ENCODE measurements around the gene DUSP6.

DNA sequence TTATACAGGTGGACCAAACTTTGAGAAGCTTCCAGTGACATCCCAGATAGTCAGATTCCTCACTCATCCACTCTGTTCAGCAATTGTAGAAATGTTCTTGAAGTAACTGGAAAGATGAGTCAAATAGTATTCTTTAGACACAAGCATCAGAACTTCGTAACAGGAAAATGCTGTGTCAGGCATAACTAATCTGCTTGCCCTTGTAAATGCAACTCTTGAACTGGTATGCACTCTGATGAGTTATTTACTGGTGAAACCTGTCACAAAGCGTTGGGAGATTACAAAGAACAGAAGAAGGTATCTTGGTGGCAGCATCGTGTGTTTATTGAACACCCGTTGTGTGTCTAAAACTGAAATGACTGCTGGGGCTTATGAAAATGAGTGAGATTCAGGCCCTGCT, 10.8 kb upstream of the DUSP6 start:
- TF ChIP-seq JUNB (IDR thresholded peaks at IDR 0.05) (no peak), KDM5A (IDR thresholded peaks at IDR 0.05) (no peak), EHF (CRISPR knock-in tag; IDR thresholded peaks at IDR 0.05) (no peak), KDM1A (IDR thresholded peaks at IDR 0.05; ENCODE audit: low read depth) (no peak), HOXA7 (CRISPR knock-in tag; IDR thresholded peaks at IDR 0.05) (no peak)
- TF ChIP-seq, protein P1, sequence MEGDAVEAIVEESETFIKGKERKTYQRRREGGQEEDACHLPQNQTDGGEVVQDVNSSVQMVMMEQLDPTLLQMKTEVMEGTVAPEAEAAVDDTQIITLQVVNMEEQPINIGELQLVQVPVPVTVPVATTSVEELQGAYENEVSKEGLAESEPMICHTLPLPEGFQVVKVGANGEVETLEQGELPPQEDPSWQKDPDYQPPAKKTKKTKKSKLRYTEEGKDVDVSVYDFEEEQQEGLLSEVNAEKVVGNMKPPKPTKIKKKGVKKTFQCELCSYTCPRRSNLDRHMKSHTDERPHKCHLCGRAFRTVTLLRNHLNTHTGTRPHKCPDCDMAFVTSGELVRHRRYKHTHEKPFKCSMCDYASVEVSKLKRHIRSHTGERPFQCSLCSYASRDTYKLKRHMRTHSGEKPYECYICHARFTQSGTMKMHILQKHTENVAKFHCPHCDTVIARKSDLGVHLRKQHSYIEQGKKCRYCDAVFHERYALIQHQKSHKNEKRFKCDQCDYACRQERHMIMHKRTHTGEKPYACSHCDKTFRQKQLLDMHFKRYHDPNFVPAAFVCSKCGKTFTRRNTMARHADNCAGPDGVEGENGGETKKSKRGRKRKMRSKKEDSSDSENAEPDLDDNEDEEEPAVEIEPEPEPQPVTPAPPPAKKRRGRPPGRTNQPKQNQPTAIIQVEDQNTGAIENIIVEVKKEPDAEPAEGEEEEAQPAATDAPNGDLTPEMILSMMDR (IDR thresholded peaks at IDR 0.05), result no peak
- TF ChIP-seq, protein P2, sequence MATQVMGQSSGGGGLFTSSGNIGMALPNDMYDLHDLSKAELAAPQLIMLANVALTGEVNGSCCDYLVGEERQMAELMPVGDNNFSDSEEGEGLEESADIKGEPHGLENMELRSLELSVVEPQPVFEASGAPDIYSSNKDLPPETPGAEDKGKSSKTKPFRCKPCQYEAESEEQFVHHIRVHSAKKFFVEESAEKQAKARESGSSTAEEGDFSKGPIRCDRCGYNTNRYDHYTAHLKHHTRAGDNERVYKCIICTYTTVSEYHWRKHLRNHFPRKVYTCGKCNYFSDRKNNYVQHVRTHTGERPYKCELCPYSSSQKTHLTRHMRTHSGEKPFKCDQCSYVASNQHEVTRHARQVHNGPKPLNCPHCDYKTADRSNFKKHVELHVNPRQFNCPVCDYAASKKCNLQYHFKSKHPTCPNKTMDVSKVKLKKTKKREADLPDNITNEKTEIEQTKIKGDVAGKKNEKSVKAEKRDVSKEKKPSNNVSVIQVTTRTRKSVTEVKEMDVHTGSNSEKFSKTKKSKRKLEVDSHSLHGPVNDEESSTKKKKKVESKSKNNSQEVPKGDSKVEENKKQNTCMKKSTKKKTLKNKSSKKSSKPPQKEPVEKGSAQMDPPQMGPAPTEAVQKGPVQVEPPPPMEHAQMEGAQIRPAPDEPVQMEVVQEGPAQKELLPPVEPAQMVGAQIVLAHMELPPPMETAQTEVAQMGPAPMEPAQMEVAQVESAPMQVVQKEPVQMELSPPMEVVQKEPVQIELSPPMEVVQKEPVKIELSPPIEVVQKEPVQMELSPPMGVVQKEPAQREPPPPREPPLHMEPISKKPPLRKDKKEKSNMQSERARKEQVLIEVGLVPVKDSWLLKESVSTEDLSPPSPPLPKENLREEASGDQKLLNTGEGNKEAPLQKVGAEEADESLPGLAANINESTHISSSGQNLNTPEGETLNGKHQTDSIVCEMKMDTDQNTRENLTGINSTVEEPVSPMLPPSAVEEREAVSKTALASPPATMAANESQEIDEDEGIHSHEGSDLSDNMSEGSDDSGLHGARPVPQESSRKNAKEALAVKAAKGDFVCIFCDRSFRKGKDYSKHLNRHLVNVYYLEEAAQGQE (IDR thresholded peaks at IDR 0.05), result no peak
